Stimulated activated memory B cell treated with anti-CD40 and anti-IgM and Interleukin-4, amounts not matched to agents 10 μg/mL and 1 μg/mL and 100 μg/mL, for 72 hours (primary cell): ENCODE results near the gene COL6A5.
"Not testable (repeated sequence)": the region's sequence is repeated elsewhere in the genome, so short reads cannot be mapped to it uniquely, and the experiment has no call there.

Source experiments
- ATAC-seq: fragments of 150-1000 bp; cut with Tn5 transposase; 2 replicates; pipeline ENCODE4 v1.10.0; 2021
- H3K27ac Mint-ChIP-seq: one replicate; pipeline ENCODE4 v1.8.0; 2022; ENCODE audit warnings: mild to moderate bottlenecking, mixed read lengths
- H3K27me3 Mint-ChIP-seq: one replicate; pipeline ENCODE4 v1.8.0; 2022; ENCODE audit warnings: mixed read lengths
- H3K36me3 Mint-ChIP-seq: one replicate; pipeline ENCODE4 v1.8.0; 2022; ENCODE audit warnings: mixed read lengths
- H3K4me1 Mint-ChIP-seq: one replicate; pipeline ENCODE4 v1.8.0; 2022; ENCODE audit warnings: mixed read lengths
- H3K4me3 Mint-ChIP-seq: one replicate; pipeline ENCODE4 v1.8.0; 2022; ENCODE audit warnings: mild to moderate bottlenecking, moderate library complexity, mixed read lengths
- H3K9me3 Mint-ChIP-seq: one replicate; pipeline ENCODE4 v1.8.0; 2022; ENCODE audit warnings: mixed read lengths

COL6A5 gene

GRCh38 chr3:130345487-130346079 lies at the start of gene COL6A5:
TSS of gene COL6A5 (plus strand) at chr3:130345672. CDS start at chr3:130373639, 27,967 bp downstream.
- Mint-ChIP-seq H3K27me3 (peaks cover 22% of the 10 kb centered on the region), H3K36me3 (no peaks in the 10 kb centered on the region), H3K4me3 (no peak within 1 kb of the TSS), H3K27ac (no peak within 1 kb of the TSS), H3K9me3 (peaks cover 6% of the 10 kb centered on the region), H3K4me1 (no peaks in the 10 kb centered on the region)
- no peak for ATAC-seq

GRCh38 chr3:130299531-130299930 lies 45.9 kb upstream of the COL6A5 start:
- ATAC-seq, result no peak
- H3K36me3 Mint-ChIP-seq, result no peaks in the 10 kb centered on the region
- no peaks in the 10 kb centered on the region for H3K9me3 Mint-ChIP-seq
- no peaks in the 10 kb centered on the region for H3K4me1 Mint-ChIP-seq
- no peak overlapping the region for H3K27ac Mint-ChIP-seq
- H3K4me3 Mint-ChIP-seq, result no peak overlapping the region
- H3K27me3 Mint-ChIP-seq, result no peaks in the 10 kb centered on the region

GRCh38 chr3:130300888-130301287 lies 44.6 kb upstream of the COL6A5 start:
- H3K27ac Mint-ChIP-seq, result no peak overlapping the region
- H3K9me3 Mint-ChIP-seq, result no peaks in the 10 kb centered on the region
- no peak overlapping the region for H3K4me3 Mint-ChIP-seq
- no peak for ATAC-seq
- H3K36me3 Mint-ChIP-seq, result no peaks in the 10 kb centered on the region
- H3K27me3 Mint-ChIP-seq, result peaks cover 7% of the 10 kb centered on the region
- no peaks in the 10 kb centered on the region for H3K4me1 Mint-ChIP-seq

- H3K9me3 Mint-ChIP-seq, result no peaks in the 10 kb centered on the region
- no peak overlapping the region for H3K27ac Mint-ChIP-seq
- ATAC-seq, result no peak
- peaks cover 30% of the 10 kb centered on the region for H3K27me3 Mint-ChIP-seq
- H3K4me3 Mint-ChIP-seq, result no peak overlapping the region
- no peaks in the 10 kb centered on the region for H3K36me3 Mint-ChIP-seq
- H3K4me1 Mint-ChIP-seq, result no peaks in the 10 kb centered on the region
Observed at GRCh38 chr3:130310109-130310508, 35.4 kb upstream of the COL6A5 start.

DNA sequence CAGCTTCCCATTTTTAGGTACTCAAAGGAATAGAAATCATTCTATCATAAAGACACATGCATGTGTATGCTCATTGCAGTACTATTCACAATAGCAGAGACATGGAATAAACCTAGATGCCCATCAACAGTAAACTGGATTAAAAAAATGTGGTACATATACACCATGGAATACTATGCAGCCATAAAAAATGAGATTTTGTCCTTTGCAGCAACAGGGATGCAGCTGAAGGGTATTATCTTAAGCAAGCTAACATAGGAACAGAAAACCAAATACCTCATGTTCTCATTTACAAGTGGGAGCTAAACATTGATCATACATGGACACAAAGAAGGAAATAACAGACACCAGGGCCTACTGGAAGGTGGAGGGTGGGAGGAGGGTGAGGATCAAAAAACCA lies 33.1 kb upstream of the COL6A5 start:
- Mint-ChIP-seq H3K9me3 (no peaks in the 10 kb centered on the region), H3K4me1 (no peaks in the 10 kb centered on the region), H3K36me3 (no peaks in the 10 kb centered on the region), H3K4me3 (no peak overlapping the region), H3K27me3 (peaks cover 21% of the 10 kb centered on the region), H3K27ac (no peak overlapping the region)
- no peak for ATAC-seq

GRCh38 chr3:130316169-130316568 lies 29.3 kb upstream of the COL6A5 start:
- no peak for ATAC-seq
- no peaks in the 10 kb centered on the region for H3K36me3 Mint-ChIP-seq
- H3K27ac Mint-ChIP-seq, result no peak overlapping the region
- H3K4me1 Mint-ChIP-seq, result no peaks in the 10 kb centered on the region
- H3K27me3 Mint-ChIP-seq, result peaks cover 21% of the 10 kb centered on the region
- H3K4me3 Mint-ChIP-seq, result no peak overlapping the region
- peaks cover 5% of the 10 kb centered on the region for H3K9me3 Mint-ChIP-seq

DNA sequence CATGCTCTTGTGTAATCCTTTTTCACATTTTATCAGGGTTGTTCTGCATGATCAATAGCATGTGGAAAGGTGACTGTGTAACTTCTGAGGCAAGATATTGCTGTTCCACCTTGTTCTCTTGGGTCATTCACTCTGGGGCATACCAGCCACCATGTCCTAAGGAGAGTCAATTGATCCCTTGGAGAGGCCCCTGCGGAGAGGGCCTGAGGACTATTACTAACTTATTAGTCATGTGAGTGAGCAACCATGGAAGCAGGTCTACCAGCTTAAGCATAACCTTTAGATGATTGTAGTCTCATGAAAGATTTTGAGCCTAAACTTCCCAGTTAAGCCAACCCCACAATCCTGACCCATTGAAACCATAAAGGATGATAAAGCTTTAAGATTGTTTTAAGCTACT lies 22.0 kb upstream of the COL6A5 start:
- no peaks in the 10 kb centered on the region for H3K4me1 Mint-ChIP-seq
- peaks cover 7% of the 10 kb centered on the region for H3K9me3 Mint-ChIP-seq
- ATAC-seq, result no peak
- H3K27me3 Mint-ChIP-seq, result peaks cover 23% of the 10 kb centered on the region
- H3K36me3 Mint-ChIP-seq, result no peaks in the 10 kb centered on the region
- H3K4me3 Mint-ChIP-seq, result no peak overlapping the region
- H3K27ac Mint-ChIP-seq, result no peak overlapping the region

DNA sequence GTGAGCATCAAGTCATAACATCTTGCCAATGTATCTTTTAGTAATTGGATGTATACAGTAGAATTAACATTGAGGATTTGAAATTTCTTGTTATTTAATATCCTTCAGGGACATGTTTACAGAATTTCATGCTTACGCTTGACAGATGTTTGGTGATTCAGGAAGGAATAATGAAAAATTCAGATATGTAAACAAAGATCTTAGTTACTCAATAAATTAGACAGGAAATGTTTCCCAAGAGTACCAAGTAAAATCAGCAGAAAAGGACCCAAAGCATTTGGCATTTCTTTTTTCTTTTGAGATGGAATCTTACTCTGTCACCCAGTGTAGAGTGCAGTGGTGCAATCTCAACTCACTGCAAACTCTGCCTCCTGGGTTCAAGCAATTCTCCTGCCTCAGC lies 4.7 kb upstream of the COL6A5 start:
- Mint-ChIP-seq H3K27ac (no peak overlapping the region), H3K36me3 (no peaks in the 10 kb centered on the region), H3K9me3 (peaks cover 24% of the 10 kb centered on the region), H3K4me1 (no peaks in the 10 kb centered on the region), H3K27me3 (peaks cover 10% of the 10 kb centered on the region), H3K4me3 (no peak overlapping the region)
- no peak for ATAC-seq

DNA sequence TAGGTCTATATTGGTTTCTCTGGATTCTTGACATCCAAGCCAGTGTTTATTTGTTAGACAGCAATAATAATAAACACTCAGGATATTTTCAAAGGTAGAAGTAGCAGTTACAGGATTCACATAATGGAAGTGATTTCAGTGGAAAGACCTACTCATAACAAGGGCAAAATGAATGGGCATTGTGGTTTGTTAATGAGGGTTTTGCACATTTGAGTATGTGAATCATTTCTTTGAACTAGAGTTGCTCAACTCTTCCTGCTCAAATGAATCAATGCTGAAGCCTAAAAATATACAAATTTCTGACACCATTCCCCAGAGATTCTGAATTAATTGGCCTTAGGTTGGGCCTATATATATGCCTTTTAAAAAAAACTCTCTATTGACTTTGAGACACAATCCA lies 4.1 kb upstream of the COL6A5 start:
- H3K27ac Mint-ChIP-seq, result no peak overlapping the region
- ATAC-seq, result no peak
- no peak overlapping the region for H3K4me3 Mint-ChIP-seq
- peaks cover 16% of the 10 kb centered on the region for H3K27me3 Mint-ChIP-seq
- no peaks in the 10 kb centered on the region for H3K36me3 Mint-ChIP-seq
- peaks cover 18% of the 10 kb centered on the region for H3K9me3 Mint-ChIP-seq
- H3K4me1 Mint-ChIP-seq, result no peaks in the 10 kb centered on the region

GRCh38 chr3:130341882-130342281 lies 3.6 kb upstream of the COL6A5 start:
- Mint-ChIP-seq H3K27ac (no peak overlapping the region), H3K36me3 (no peaks in the 10 kb centered on the region), H3K9me3 (peaks cover 18% of the 10 kb centered on the region), H3K27me3 (peaks cover 21% of the 10 kb centered on the region), H3K4me1 (no peaks in the 10 kb centered on the region), H3K4me3 (no peak overlapping the region)
- no peak for ATAC-seq

- no peaks in the 10 kb centered on the region for H3K36me3 Mint-ChIP-seq
- H3K27ac Mint-ChIP-seq, result no peak overlapping the region
- H3K4me3 Mint-ChIP-seq, result no peak overlapping the region
- peaks cover 22% of the 10 kb centered on the region for H3K27me3 Mint-ChIP-seq
- no peak for ATAC-seq
- H3K9me3 Mint-ChIP-seq, result peaks cover 11% of the 10 kb centered on the region
- H3K4me1 Mint-ChIP-seq, result no peaks in the 10 kb centered on the region
Observed at GRCh38 chr3:130342821-130343661, 2.4 kb upstream of the COL6A5 start.

GRCh38 chr3:130348258-130348657 lies 2.8 kb downstream of the COL6A5 start:
- not testable (repeated sequence) for H3K4me1 Mint-ChIP-seq, ATAC-seq, H3K9me3 Mint-ChIP-seq, H3K27ac Mint-ChIP-seq, H3K36me3 Mint-ChIP-seq, H3K4me3 Mint-ChIP-seq
- H3K27me3 Mint-ChIP-seq, result peaks cover 27% of the 10 kb centered on the region

DNA sequence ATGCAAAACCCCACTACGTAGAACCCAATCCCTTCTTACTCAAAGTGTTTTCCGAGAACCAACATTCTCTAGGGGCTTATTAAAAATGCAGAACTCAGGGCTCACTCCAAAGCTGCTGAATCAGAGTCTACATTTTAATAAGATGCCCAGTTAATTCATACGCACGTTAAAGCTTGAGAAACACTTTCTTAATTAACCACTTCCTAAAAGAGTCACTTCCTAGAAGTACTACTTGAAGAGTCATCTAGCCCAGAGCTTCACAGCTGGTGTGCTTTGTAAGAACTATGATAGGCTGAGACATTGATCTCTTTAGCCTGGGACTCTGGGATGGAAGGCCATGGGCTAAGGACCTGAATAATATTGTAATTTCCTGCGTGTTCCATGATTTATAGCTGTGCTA lies 9.0 kb downstream of the COL6A5 start:
- Mint-ChIP-seq H3K4me3 (no peak overlapping the region), H3K27me3 (peaks cover 15% of the 10 kb centered on the region), H3K9me3 (peaks cover 4% of the 10 kb centered on the region), H3K36me3 (no peaks in the 10 kb centered on the region), H3K27ac (no peak overlapping the region), H3K4me1 (no peaks in the 10 kb centered on the region)
- no peak for ATAC-seq

DNA sequence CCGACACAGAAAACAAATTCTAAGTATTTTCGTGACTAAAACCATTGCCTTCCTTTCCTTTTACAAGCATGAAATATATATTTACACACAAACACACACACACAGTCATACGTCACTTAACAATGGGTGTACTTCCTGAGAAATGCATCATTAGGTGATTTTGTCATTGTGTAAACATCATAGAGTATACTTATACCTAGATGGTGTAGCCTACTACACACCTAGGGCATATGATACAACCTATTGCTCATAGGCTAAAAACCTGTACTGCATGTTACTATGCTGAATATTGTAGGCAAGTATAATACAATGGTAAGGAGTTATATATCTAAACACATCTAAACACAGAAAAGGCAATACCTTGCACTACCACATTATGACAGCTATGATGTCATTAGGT lies 28.6 kb downstream of the COL6A5 start:
- no peak for ATAC-seq
- H3K27me3 Mint-ChIP-seq, result peaks cover 14% of the 10 kb centered on the region
- no peaks in the 10 kb centered on the region for H3K4me1 Mint-ChIP-seq
- no peak overlapping the region for H3K4me3 Mint-ChIP-seq
- no peaks in the 10 kb centered on the region for H3K36me3 Mint-ChIP-seq
- H3K9me3 Mint-ChIP-seq, result peaks cover 4% of the 10 kb centered on the region
- no peak overlapping the region for H3K27ac Mint-ChIP-seq

DNA sequence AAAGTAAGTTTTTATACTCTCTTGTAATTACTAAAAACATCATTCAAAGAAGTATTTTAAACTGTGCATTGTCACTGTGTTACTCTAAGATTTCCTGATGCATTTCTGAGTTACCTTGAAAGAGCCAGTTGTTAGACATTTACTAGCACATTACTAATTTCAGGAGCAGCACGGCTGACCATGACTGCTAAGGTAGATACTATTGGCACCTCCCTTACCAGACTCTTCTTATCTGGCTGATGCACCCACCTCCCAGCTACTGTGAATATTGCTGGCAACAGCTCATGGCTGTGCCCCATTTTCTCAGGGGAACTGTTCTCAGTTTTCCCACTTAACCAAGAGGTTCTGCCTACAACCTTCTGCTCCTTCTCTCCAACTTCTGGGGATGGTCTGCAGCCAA lies 29.4 kb downstream of the COL6A5 start:
- Mint-ChIP-seq H3K27me3 (peaks cover 10% of the 10 kb centered on the region), H3K9me3 (peaks cover 4% of the 10 kb centered on the region), H3K36me3 (no peaks in the 10 kb centered on the region), H3K27ac (no peak overlapping the region), H3K4me3 (no peak overlapping the region), H3K4me1 (no peaks in the 10 kb centered on the region)
- ATAC-seq, result no peak
